Endothelial cell (in vitro differentiated cells): ENCODE results near the gene TOP3A. TPM values are rescaled to one million over a fixed set of nuclear protein-coding genes. Genes with fewer than 3 reads are reported as not detected.
"Not testable (repeated sequence)": the region's sequence is repeated elsewhere in the genome, so short reads cannot be mapped to it uniquely, and the experiment has no call there.

Experiments
- DNase-seq: peaks from one replicate; pipeline ENCODE4 v3.0.0; 2021; ENCODE audit warnings: low spot score
- H3K27ac Mint-ChIP-seq: one replicate; pipeline ENCODE4 v1.8.0; 2021; ENCODE audit warnings: mixed read lengths, inconsistent platforms; ENCODE audit not compliant: unreplicated experiment
- H3K27me3 Mint-ChIP-seq: one replicate; pipeline ENCODE4 v1.8.0; 2021; ENCODE audit warnings: mild to moderate bottlenecking, moderate library complexity, mixed read lengths, inconsistent platforms; ENCODE audit not compliant: unreplicated experiment
- H3K36me3 Mint-ChIP-seq: one replicate; pipeline ENCODE4 v1.8.0; 2021; ENCODE audit warnings: mild to moderate bottlenecking, low read depth, mixed read lengths, inconsistent platforms; ENCODE audit not compliant: unreplicated experiment
- H3K4me1 Mint-ChIP-seq: one replicate; pipeline ENCODE4 v1.8.0; 2021; ENCODE audit warnings: mild to moderate bottlenecking, mixed read lengths, inconsistent platforms; ENCODE audit not compliant: unreplicated experiment
- H3K4me3 Mint-ChIP-seq: one replicate; pipeline ENCODE4 v1.8.0; 2021; ENCODE audit warnings: mild to moderate bottlenecking, mixed read lengths, inconsistent platforms; ENCODE audit not compliant: unreplicated experiment
- H3K9me3 Mint-ChIP-seq: one replicate; pipeline ENCODE4 v1.8.0; 2021; ENCODE audit warnings: mixed read lengths, inconsistent platforms; ENCODE audit not compliant: unreplicated experiment
- CTCF ChIP-seq: fragments of 200-600 bp; sonication (generic); IDR thresholded peaks from one replicate; pipeline ENCODE4 v1.5.0; 2021; ENCODE audit warnings: antibody characterized with exemption; ENCODE audit not compliant: unreplicated experiment
- total RNA-seq: library from RNA; stranded (reverse); fragmentation: NEBNext Ultra II Directional; extraction: Animal tissue kit (Norgen Biotek cat#: 25700); gene quantifications from one replicate; pipeline ENCODE4 v1.2.1, GENCODE V29; 2021; ENCODE audit not compliant: unreplicated experiment

The TOP3A gene
- total RNA-seq, 1 donor from 2014 or later = 39.2 TPM

GRCh38 chr17:18339933-18340332 lies 25.1 kb upstream of the TOP3A start:
- Mint-ChIP-seq H3K36me3 (peaks cover 39% of the 10 kb centered on the region), H3K4me3 (peak overlapping the region; percentile 71), H3K27ac (no peak overlapping the region), H3K9me3 (no peaks in the 10 kb centered on the region), H3K27me3 (peaks cover 4% of the 10 kb centered on the region), H3K4me1 (no peaks in the 10 kb centered on the region)
- TF ChIP-seq CTCF = no peak
- no peak for DNase-seq

GRCh38 chr17:18338158-18338557 lies 23.4 kb upstream of the TOP3A start:
- not testable (repeated sequence) for H3K4me3 Mint-ChIP-seq, H3K27me3 Mint-ChIP-seq, DNase-seq, H3K27ac Mint-ChIP-seq, H3K4me1 Mint-ChIP-seq, H3K9me3 Mint-ChIP-seq
- H3K36me3 Mint-ChIP-seq = peaks cover 42% of the 10 kb centered on the region

GRCh38 chr17:18332909-18333489 lies 18.2 kb upstream of the TOP3A start:
- H3K27me3 Mint-ChIP-seq = peaks cover 3% of the 10 kb centered on the region
- no peaks in the 10 kb centered on the region for H3K4me1 Mint-ChIP-seq
- DNase-seq = no peak
- peaks cover 37% of the 10 kb centered on the region for H3K36me3 Mint-ChIP-seq
- no peak overlapping the region for H3K27ac Mint-ChIP-seq
- H3K4me3 Mint-ChIP-seq = no peak overlapping the region
- no peaks in the 10 kb centered on the region for H3K9me3 Mint-ChIP-seq
- TF ChIP-seq CTCF = no peak

GRCh38 chr17:18331879-18332278 lies 17.1 kb upstream of the TOP3A start:
- Mint-ChIP-seq H3K4me3 (peak overlapping the region; percentile 33), H3K9me3 (no peaks in the 10 kb centered on the region), H3K27ac (no peak overlapping the region), H3K36me3 (peaks cover 33% of the 10 kb centered on the region), H3K4me1 (no peaks in the 10 kb centered on the region), H3K27me3 (peaks cover 3% of the 10 kb centered on the region)
- no peak for DNase-seq
- TF ChIP-seq CTCF = no peak

GRCh38 chr17:18328643-18329204 lies 13.9 kb upstream of the TOP3A start:
- H3K4me3 Mint-ChIP-seq = peak overlapping the region; percentile 31
- no peaks in the 10 kb centered on the region for H3K4me1 Mint-ChIP-seq
- H3K27ac Mint-ChIP-seq = no peak overlapping the region

More at GRCh38 chr17:18328643-18329204, 13.9 kb upstream of the TOP3A start:
- TF ChIP-seq CTCF = no peak
- H3K9me3 Mint-ChIP-seq = no peaks in the 10 kb centered on the region
- H3K36me3 Mint-ChIP-seq = peaks cover 27% of the 10 kb centered on the region
- H3K27me3 Mint-ChIP-seq = peaks cover 5% of the 10 kb centered on the region
- no peak for DNase-seq
